Measurements from ENCODE around the gene ROPN1B.

GRCh38 chr3:126021702-126022101 lies 52.7 kb downstream of the ROPN1B start:
- TF ChIP-seq CTCF (conservative IDR thresholded peaks at IDR 0.05; ENCODE audit: low read length) = no peak
- no peak for TF ChIP-seq EZH2phosphoT487 (IDR thresholded peaks at IDR 0.05; ENCODE audit: borderline replicate concordance, low read depth, low read length)

Measured in OCI-LY7 (cell line).